ENCODE measurements around the gene GOT1. TPM values are rescaled to one million over a fixed set of nuclear protein-coding genes. Genes with fewer than 3 reads are reported as not detected.
A peak's percentile ranks its signal among the peaks of the same experiment; 100 is the strongest.

Gene GOT1
- polyA plus RNA-seq, result 100 to 1,000 TPM in 1 of 4 donors, 10 to 100 TPM in 3; 23.5 to 105 (median 72.0) TPM
- long read RNA-seq, donor 1, transcript GOT1-201 (9 exons, 2,923 nt), result major isoform, 15 of 31 reads
- long read RNA-seq, donor 1, transcript GOT1-203 (3 exons, 646 nt), result minor isoform, 6 of 31 reads
- long read RNA-seq, donor 1, partial matches to known transcripts, result 7 of 31 reads
- long read RNA-seq, donor 1, other reads (novel, unspliced or antisense), result 0 of 31 reads
- long read RNA-seq, donor 2, transcript GOT1-201 (9 exons, 2,923 nt), result major isoform, 6 of 9 reads
- long read RNA-seq, donor 2, partial matches to known transcripts, result 0 of 9 reads
- long read RNA-seq, donor 2, other reads (novel, unspliced or antisense), result 0 of 9 reads
- long read RNA-seq, donor 3, partial matches to known transcripts, result 0 of 4 reads
- long read RNA-seq, donor 3, other reads (novel, unspliced or antisense), result 0 of 4 reads
- long read RNA-seq, donor 4, result 0 reads
- long read RNA-seq, donor 5, partial matches to known transcripts, result 0 of 3 reads
- long read RNA-seq, donor 5, other reads (novel, unspliced or antisense), result 0 of 3 reads
- long read RNA-seq, donor 6, transcript GOT1-201 (9 exons, 2,923 nt), result major isoform, 7 of 11 reads
- long read RNA-seq, donor 6, partial matches to known transcripts, result 0 of 11 reads
- long read RNA-seq, donor 6, other reads (novel, unspliced or antisense), result 0 of 11 reads
- long read RNA-seq, donor 7, result 0 reads
- long read RNA-seq, donor 8, partial matches to known transcripts, result 0 of 2 reads
- long read RNA-seq, donor 8, other reads (novel, unspliced or antisense), result 0 of 2 reads
- long read RNA-seq, donor 9, partial matches to known transcripts, result 0 of 5 reads
- long read RNA-seq, donor 9, other reads (novel, unspliced or antisense), result 0 of 5 reads
- long read RNA-seq, donor 10, transcript GOT1-201 (9 exons, 2,923 nt), result major isoform, 12 of 13 reads
- long read RNA-seq, donor 10, partial matches to known transcripts, result 0 of 13 reads
- long read RNA-seq, donor 10, other reads (novel, unspliced or antisense), result 0 of 13 reads

- peak; percentile 99 to 100 for DNase-seq
- FAIRE-seq, result peak; percentile 51
- no peaks in the 10 kb centered on the region for H3K9me3 ChIP-seq (ENCODE audit: control insufficient read depth in 2 of 2, insufficient read depth in 1 of 2, low read depth in 1 of 2, low read length in 1 of 2)
- H3K27ac ChIP-seq (ENCODE audit: low read depth in 1 of 3, low read length in 2 of 3), result peak within 1 kb of the TSS; percentile 90 to 99 (median 97)
- no peaks in the 10 kb centered on the region for H3K27me3 ChIP-seq (ENCODE audit: control insufficient read depth in 3 of 3, insufficient read depth in 3 of 3, low read length in 3 of 3)
- peak within 1 kb of the TSS; percentile 70 to 82 (median 81) for H3K4me3 ChIP-seq (ENCODE audit: low read depth in 1 of 3, low read length in 3 of 3)
- H3K4me1 ChIP-seq (ENCODE audit: control insufficient read depth in 3 of 3, insufficient read depth in 2 of 3, low read depth in 1 of 3, low read length in 2 of 3), result peaks cover 0 to 12% (median 2%) of the 10 kb centered on the region in 3 donors
- H3K36me3 ChIP-seq (ENCODE audit: control insufficient read depth in 3 of 3, insufficient read depth in 2 of 3, low read depth in 1 of 3, low read length in 3 of 3), result peaks cover 0 to 9% (median 3%) of the 10 kb centered on the region in 3 donors
- 0% methylated on average over 58 to 59 of the region's 59 CpGs for WGBS, 3 donors
Measured at GRCh38 chr10:99430451-99431189, at the start of gene GOT1. Gene GOT1 (minus strand): TSS chr10:99430624. CDS start chr10:99430565, 59 bp downstream.

GRCh38 chr10:99470327-99470726 lies 39.9 kb upstream of the GOT1 start:
- 63 to 71% (median 68%) methylated on average over 5 of the region's 5 CpGs for WGBS, 3 donors
- FAIRE-seq (no peak), DNase-seq (peak in 1 of 2 donors; percentile 15)
- H3K4me1 ChIP-seq (ENCODE audit: control insufficient read depth in 3 of 3, insufficient read depth in 2 of 3, low read depth in 1 of 3, low read length in 2 of 3), result no peaks in the 10 kb centered on the region
- no peaks in the 10 kb centered on the region for H3K36me3 ChIP-seq (ENCODE audit: control insufficient read depth in 3 of 3, insufficient read depth in 2 of 3, low read depth in 1 of 3, low read length in 3 of 3)
- no peak overlapping the region for H3K4me3 ChIP-seq (ENCODE audit: low read depth in 1 of 3, low read length in 3 of 3)
- peaks cover 0 to 9% (median 0%) of the 10 kb centered on the region in 3 donors for H3K27me3 ChIP-seq (ENCODE audit: control insufficient read depth in 3 of 3, insufficient read depth in 3 of 3, low read length in 3 of 3)
- no peak overlapping the region for H3K27ac ChIP-seq (ENCODE audit: low read depth in 1 of 3, low read length in 2 of 3)
- no peaks in the 10 kb centered on the region for H3K9me3 ChIP-seq (ENCODE audit: control insufficient read depth in 2 of 2, insufficient read depth in 1 of 2, low read depth in 1 of 2, low read length in 1 of 2)

GRCh38 chr10:99467236-99467999 lies 37.0 kb upstream of the GOT1 start:
- Histone ChIP-seq H3K36me3 (ENCODE audit: control insufficient read depth in 3 of 3, insufficient read depth in 2 of 3, low read depth in 1 of 3, low read length in 3 of 3) (no peaks in the 10 kb centered on the region), H3K4me1 (ENCODE audit: control insufficient read depth in 3 of 3, insufficient read depth in 2 of 3, low read depth in 1 of 3, low read length in 2 of 3) (no peaks in the 10 kb centered on the region), H3K27me3 (ENCODE audit: control insufficient read depth in 3 of 3, insufficient read depth in 3 of 3, low read length in 3 of 3) (peaks cover 0 to 11% (median 0%) of the 10 kb centered on the region in 3 donors), H3K9me3 (ENCODE audit: control insufficient read depth in 2 of 2, insufficient read depth in 1 of 2, low read depth in 1 of 2, low read length in 1 of 2) (no peaks in the 10 kb centered on the region), H3K27ac (ENCODE audit: low read depth in 1 of 3, low read length in 2 of 3) (peak overlapping the region; percentile 9 to 77 (median 72)), H3K4me3 (ENCODE audit: low read depth in 1 of 3, low read length in 3 of 3) (no peak overlapping the region)
- no peak for DNase-seq
- 57 to 66% (median 61%) methylated on average over 14 of the region's 14 CpGs for WGBS, 3 donors
- no peak for FAIRE-seq

GRCh38 chr10:99466632-99467223 lies 36.3 kb upstream of the GOT1 start:
- Histone ChIP-seq H3K36me3 (ENCODE audit: control insufficient read depth in 3 of 3, insufficient read depth in 2 of 3, low read depth in 1 of 3, low read length in 3 of 3) (no peaks in the 10 kb centered on the region), H3K27me3 (ENCODE audit: control insufficient read depth in 3 of 3, insufficient read depth in 3 of 3, low read length in 3 of 3) (peaks cover 0 to 11% (median 0%) of the 10 kb centered on the region in 3 donors), H3K4me3 (ENCODE audit: low read depth in 1 of 3, low read length in 3 of 3) (no peak overlapping the region), H3K4me1 (ENCODE audit: control insufficient read depth in 3 of 3, insufficient read depth in 2 of 3, low read depth in 1 of 3, low read length in 2 of 3) (no peaks in the 10 kb centered on the region), H3K27ac (ENCODE audit: low read depth in 1 of 3, low read length in 2 of 3) (peak overlapping the region; percentile 9 to 77 (median 72)), H3K9me3 (ENCODE audit: control insufficient read depth in 2 of 2, insufficient read depth in 1 of 2, low read depth in 1 of 2, low read length in 1 of 2) (no peaks in the 10 kb centered on the region)
- WGBS, 3 donors, result 52 to 76% (median 69%) methylated on average over 8 of the region's 8 CpGs
- peak in 1 of 2 donors; percentile 35 for DNase-seq
- no peak for FAIRE-seq

- H3K9me3 ChIP-seq (ENCODE audit: control insufficient read depth in 2 of 2, insufficient read depth in 1 of 2, low read depth in 1 of 2, low read length in 1 of 2), result no peaks in the 10 kb centered on the region
- WGBS, 3 donors, result 86 to 92% (median 86%) methylated on average over 2 of the region's 2 CpGs
- DNase-seq, result no peak
- no peaks in the 10 kb centered on the region for H3K4me1 ChIP-seq (ENCODE audit: control insufficient read depth in 3 of 3, insufficient read depth in 2 of 3, low read depth in 1 of 3, low read length in 2 of 3)
- H3K36me3 ChIP-seq (ENCODE audit: control insufficient read depth in 3 of 3, insufficient read depth in 2 of 3, low read depth in 1 of 3, low read length in 3 of 3), result no peaks in the 10 kb centered on the region
- H3K4me3 ChIP-seq (ENCODE audit: low read depth in 1 of 3, low read length in 3 of 3), result no peak overlapping the region
- no peak overlapping the region for H3K27ac ChIP-seq (ENCODE audit: low read depth in 1 of 3, low read length in 2 of 3)
- no peak for FAIRE-seq
- peaks cover 0 to 12% (median 0%) of the 10 kb centered on the region in 3 donors for H3K27me3 ChIP-seq (ENCODE audit: control insufficient read depth in 3 of 3, insufficient read depth in 3 of 3, low read length in 3 of 3)
Measured at GRCh38 chr10:99461230-99461629, 30.8 kb upstream of the GOT1 start.

- Histone ChIP-seq H3K4me3 (ENCODE audit: low read depth in 1 of 3, low read length in 3 of 3) (no peak overlapping the region), H3K36me3 (ENCODE audit: control insufficient read depth in 3 of 3, insufficient read depth in 2 of 3, low read depth in 1 of 3, low read length in 3 of 3) (no peaks in the 10 kb centered on the region), H3K4me1 (ENCODE audit: control insufficient read depth in 3 of 3, insufficient read depth in 2 of 3, low read depth in 1 of 3, low read length in 2 of 3) (no peaks in the 10 kb centered on the region), H3K9me3 (ENCODE audit: control insufficient read depth in 2 of 2, insufficient read depth in 1 of 2, low read depth in 1 of 2, low read length in 1 of 2) (no peaks in the 10 kb centered on the region), H3K27me3 (ENCODE audit: control insufficient read depth in 3 of 3, insufficient read depth in 3 of 3, low read length in 3 of 3) (peaks cover 0 to 15% (median 0%) of the 10 kb centered on the region in 3 donors), H3K27ac (ENCODE audit: low read depth in 1 of 3, low read length in 2 of 3) (no peak overlapping the region)
- no peak for DNase-seq
- WGBS, 3 donors, result 82 to 92% (median 83%) methylated on average over 5 of the region's 5 CpGs
- no peak for FAIRE-seq
Measured at GRCh38 chr10:99460070-99460469, 29.6 kb upstream of the GOT1 start.

- H3K27ac ChIP-seq (ENCODE audit: low read depth in 1 of 3, low read length in 2 of 3), result no peak overlapping the region
- H3K36me3 ChIP-seq (ENCODE audit: control insufficient read depth in 3 of 3, insufficient read depth in 2 of 3, low read depth in 1 of 3, low read length in 3 of 3), result no peaks in the 10 kb centered on the region
- H3K9me3 ChIP-seq (ENCODE audit: control insufficient read depth in 2 of 2, insufficient read depth in 1 of 2, low read depth in 1 of 2, low read length in 1 of 2), result no peaks in the 10 kb centered on the region
- H3K4me3 ChIP-seq (ENCODE audit: low read depth in 1 of 3, low read length in 3 of 3), result no peak overlapping the region
- WGBS, 3 donors, result 69 to 78% (median 73%) methylated on average over 2 of the region's 2 CpGs
- no peaks in the 10 kb centered on the region for H3K4me1 ChIP-seq (ENCODE audit: control insufficient read depth in 3 of 3, insufficient read depth in 2 of 3, low read depth in 1 of 3, low read length in 2 of 3)
- DNase-seq (no peak), FAIRE-seq (no peak)
- H3K27me3 ChIP-seq (ENCODE audit: control insufficient read depth in 3 of 3, insufficient read depth in 3 of 3, low read length in 3 of 3), result peaks cover 0 to 13% (median 0%) of the 10 kb centered on the region in 3 donors
Measured at GRCh38 chr10:99459217-99459616, 28.8 kb upstream of the GOT1 start.
